NB4 (cell line): ENCODE measurements around the gene GPR141.

Source experiments
- POLR2A ChIP-seq: IDR thresholded peaks from 2 replicates; pipeline ENCODE4 v1.6.1; 2011; ENCODE audit warnings: mild to moderate bottlenecking; ENCODE audit not compliant: insufficient read length; ENCODE audit errors: extremely low read depth
- TF ChIP-seq, protein P1 (sequence below): IDR thresholded peaks from one replicate; pipeline ENCODE4 v1.5.1; 2012; ENCODE audit warnings: low read depth, low read length

DNA sequence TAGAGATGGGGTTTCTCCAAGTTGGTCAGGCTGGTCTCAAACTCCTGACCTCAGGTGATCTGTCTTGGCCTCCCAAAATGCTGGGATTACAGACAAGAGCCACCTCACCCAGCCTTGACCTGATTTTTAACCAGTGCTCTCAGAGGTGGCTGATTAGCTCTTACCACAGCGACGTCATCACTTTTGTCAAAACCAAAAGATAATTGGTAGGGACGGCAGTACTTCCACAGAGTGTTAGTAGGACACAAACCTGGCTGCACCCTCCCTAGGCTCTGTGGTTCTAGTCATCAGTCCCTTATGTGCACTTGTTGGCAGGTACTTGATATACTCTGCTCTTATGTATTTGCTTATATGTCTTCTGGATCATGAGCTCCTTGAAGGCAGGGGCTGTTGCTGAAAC, 74.0 kb downstream of the GPR141 start:
- TF ChIP-seq, protein P1, sequence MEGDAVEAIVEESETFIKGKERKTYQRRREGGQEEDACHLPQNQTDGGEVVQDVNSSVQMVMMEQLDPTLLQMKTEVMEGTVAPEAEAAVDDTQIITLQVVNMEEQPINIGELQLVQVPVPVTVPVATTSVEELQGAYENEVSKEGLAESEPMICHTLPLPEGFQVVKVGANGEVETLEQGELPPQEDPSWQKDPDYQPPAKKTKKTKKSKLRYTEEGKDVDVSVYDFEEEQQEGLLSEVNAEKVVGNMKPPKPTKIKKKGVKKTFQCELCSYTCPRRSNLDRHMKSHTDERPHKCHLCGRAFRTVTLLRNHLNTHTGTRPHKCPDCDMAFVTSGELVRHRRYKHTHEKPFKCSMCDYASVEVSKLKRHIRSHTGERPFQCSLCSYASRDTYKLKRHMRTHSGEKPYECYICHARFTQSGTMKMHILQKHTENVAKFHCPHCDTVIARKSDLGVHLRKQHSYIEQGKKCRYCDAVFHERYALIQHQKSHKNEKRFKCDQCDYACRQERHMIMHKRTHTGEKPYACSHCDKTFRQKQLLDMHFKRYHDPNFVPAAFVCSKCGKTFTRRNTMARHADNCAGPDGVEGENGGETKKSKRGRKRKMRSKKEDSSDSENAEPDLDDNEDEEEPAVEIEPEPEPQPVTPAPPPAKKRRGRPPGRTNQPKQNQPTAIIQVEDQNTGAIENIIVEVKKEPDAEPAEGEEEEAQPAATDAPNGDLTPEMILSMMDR: no peak
- no peak for TF ChIP-seq POLR2A
